B cell (primary cell): Measurements from ENCODE around the gene ZNHIT2. TPM values are rescaled to one million over a fixed set of nuclear protein-coding genes. Genes with fewer than 3 reads are reported as not detected.
A peak's percentile ranks its signal among the peaks of the same experiment; 100 is the strongest.

Experiments used
- ATAC-seq: fragments of 200-7000 bp; cut with Tn5 transposase; one replicate; pipeline ENCODE4 v1.10.0; 2021; ENCODE audit warnings: low read depth, mild to moderate bottlenecking, moderate number of reproducible peaks, moderate library complexity
- CTCF ChIA-PET: fragments of 350-600 bp; sonication (Branson Sonifier 250); formaldehyde crosslinking; loops from one replicate; lab custom pipeline; 2021; ENCODE audit warnings: antibody characterized with exemption, inconsistent platforms; lab: Charles Lee
- POLR2A ChIA-PET: fragments of 350-600 bp; sonication (Branson Sonifier 250); formaldehyde crosslinking; loops from one replicate; lab custom pipeline; 2021; ENCODE audit warnings: antibody characterized with exemption; lab: Charles Lee
- DNase-seq: peaks from one replicate; pipeline ENCODE4 v3.0.0; 2013
- H2AFZ ChIP-seq: 2 replicates; pipeline ENCODE4 v1.6.1; 2012; ENCODE audit warnings: mild to moderate bottlenecking, low read depth, low read length; ENCODE audit not compliant: insufficient read depth, poor library complexity, severe bottlenecking
- H3K27ac ChIP-seq, 2 donors: 1 replicate in 1 of 2; 2 replicates in 1 of 2; pipeline ENCODE4 v1.5.1; 2012 to 2013; ENCODE audit warnings: low read length in 2 of 2, mild to moderate bottlenecking in 2 of 2, moderate library complexity in 1 of 2
- H3K27me3 ChIP-seq, 4 experiments: fragments of 200-600 bp in 1 of 4; sonication (generic) in 1 of 4; replicated peaks in 1 of 4; 1 replicate in 2 of 4; 2 replicates in 2 of 4; pipeline versions ENCODE4 v1.6.1 to v1.7.0; 2013 to 2016; ENCODE audit warnings: low read length in 3 of 4, mild to moderate bottlenecking in 2 of 4, mixed read lengths in 1 of 4, moderate library complexity in 1 of 4; ENCODE audit not compliant: insufficient read depth in 4 of 4, control insufficient read depth in 3 of 4; ENCODE audit errors: control extremely low read depth in 1 of 4
- H3K36me3 ChIP-seq, 2 experiments: replicated peaks in 1 of 2; 1 replicate in 1 of 2; 2 replicates in 1 of 2; pipeline versions ENCODE4 v1.6.1 to v1.7.1; 2013; ENCODE audit warnings: low read length in 1 of 2; ENCODE audit not compliant: insufficient read depth in 2 of 2, control insufficient read depth in 1 of 2; ENCODE audit errors: control extremely low read depth in 1 of 2, extremely low read depth in 1 of 2
- H3K4me1 ChIP-seq, 2 donors: fragments of 200-600 bp in 1 of 2; sonication (generic) in 1 of 2; 1 replicate in 1 of 2; 2 replicates in 1 of 2; pipeline versions ENCODE4 v1.5.1 to v1.6.1; 2013 to 2017; ENCODE audit warnings: low read length in 2 of 2; ENCODE audit not compliant: control insufficient read depth in 2 of 2, insufficient read depth in 2 of 2
- H3K4me2 ChIP-seq: replicated peaks from 2 replicates; pipeline ENCODE3; 2012; ENCODE audit warnings: mild to moderate bottlenecking, low read depth, low read length; ENCODE audit not compliant: poor library complexity, severe bottlenecking
- H3K4me3 ChIP-seq, 5 experiments: fragments of 200-600 bp in 1 of 5; sonication (generic) in 1 of 5; 1 replicate in 3 of 5; 2 replicates in 2 of 5; pipeline versions ENCODE4 v1.5.1 to v1.7.0; 2011 to 2016; ENCODE audit warnings: low read length in 4 of 5, mild to moderate bottlenecking in 4 of 5, low read depth in 2 of 5, control low read depth in 1 of 5, moderate library complexity in 1 of 5; ENCODE audit not compliant: insufficient read depth in 1 of 5; ENCODE audit errors: control extremely low read depth in 1 of 5, extremely low read depth in 1 of 5
- H3K79me2 ChIP-seq: fragments of 200-600 bp; sonication (generic); one replicate; pipeline ENCODE4 v1.6.0; 2016; ENCODE audit warnings: low read length; ENCODE audit not compliant: control insufficient read depth, insufficient read depth
- H3K9ac ChIP-seq: fragments of 200-600 bp; sonication (generic); 2 replicates; pipeline ENCODE4 v1.6.1; 2017; ENCODE audit warnings: mild to moderate bottlenecking, low read length, moderate library complexity
- H3K9me3 ChIP-seq, 3 donors: one replicate each; pipeline versions ENCODE4 v1.6.1 to v1.7.1; 2013; ENCODE audit warnings: low read length in 2 of 3; ENCODE audit not compliant: control insufficient read depth in 2 of 3, insufficient read depth in 1 of 3; ENCODE audit errors: control extremely low read depth in 1 of 3
- H4K20me1 ChIP-seq: 2 replicates; pipeline ENCODE4 v1.6.0; 2012; ENCODE audit warnings: mild to moderate bottlenecking, low read length; ENCODE audit not compliant: insufficient read depth, control insufficient read depth, poor library complexity, severe bottlenecking
- H3K27ac Mint-ChIP-seq: one replicate; pipeline ENCODE4 v1.8.0; 2021; ENCODE audit warnings: mixed read lengths
- H3K27me3 Mint-ChIP-seq: one replicate; pipeline ENCODE4 v1.8.0; 2021; ENCODE audit warnings: mixed read lengths
- H3K4me1 Mint-ChIP-seq: one replicate; pipeline ENCODE4 v1.8.0; 2021; ENCODE audit warnings: mixed read lengths
- H3K4me3 Mint-ChIP-seq: one replicate; pipeline ENCODE4 v1.8.0; 2021; ENCODE audit warnings: mixed read lengths
- H3K9me3 Mint-ChIP-seq: one replicate; pipeline ENCODE4 v1.8.0; 2022; ENCODE audit warnings: mixed read lengths; ENCODE audit not compliant: insufficient read depth
- CTCF ChIP-seq: fragments of 200-600 bp; IDR thresholded peaks from one replicate; pipeline ENCODE4 v1.8.0; 2022; ENCODE audit warnings: antibody characterized with exemption, mild to moderate bottlenecking
- EZH2 ChIP-seq: IDR thresholded peaks from 2 replicates; pipeline ENCODE4 v1.6.1; 2012; ENCODE audit warnings: borderline replicate concordance, low read depth, mild to moderate bottlenecking, moderate library complexity, low read length; ENCODE audit not compliant: insufficient read depth, poor library complexity, severe bottlenecking
- WGBS: methylation state at CpG from one replicate; pipeline ENCODE4 v1.1.5; 2013; ENCODE audit warnings: missing lambda C conversion rate; ENCODE audit not compliant: insufficient coverage; 5-methylcytosine and 5-hydroxymethylcytosine counted together
- intact Hi-C: fragments of 100-400 bp; cut with micrococcal nuclease; formaldehyde crosslinking; loops from one replicate; pipeline ENCODE4 v1.10.0; 2022
- polyA plus RNA-seq: library from polyadenylated mRNA; depleted of rRNA; stranded (reverse); fragments of >200 nt; gene quantifications from 2 replicates; pipeline ENCODE4 v1.2.3, GENCODE V29; 2012
- total RNA-seq, 2 donors: library from RNA; stranded (reverse); fragments of 120-200 nt in 1 of 2; gene quantifications; 1 replicate in 1 of 2; 2 replicates in 1 of 2; pipeline versions ENCODE4 v1.2.3 to v1.2.4, GENCODE V29; 2013 to 2022

ZNHIT2 gene
- total and polyA plus RNA-seq, 2 donors (not counting 1 experiment from before 2014, with no cell fraction given) = 6.2 to 14.1 TPM

DNA sequence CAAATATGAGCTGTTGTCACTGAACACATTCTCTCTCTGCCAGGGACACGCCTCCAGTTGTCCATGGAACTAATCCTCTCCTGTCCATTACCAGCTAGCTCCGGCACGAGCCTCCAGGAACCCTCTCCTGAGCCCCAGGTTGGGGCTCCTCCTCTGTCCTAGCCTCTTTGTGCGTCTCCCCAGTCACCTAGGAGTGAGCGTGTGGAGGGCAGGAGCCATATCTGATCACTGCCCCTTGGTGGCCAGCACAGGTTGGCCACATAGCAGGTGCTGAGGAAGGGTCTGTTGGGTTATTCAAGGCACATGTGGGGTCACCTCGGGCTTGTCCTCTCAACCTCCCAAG lies 14.4 kb upstream of the ZNHIT2 start:
- no peak overlapping the region for H2AFZ ChIP-seq
- H3K27ac Mint-ChIP-seq = peak overlapping the region; percentile 99
- peak overlapping the region; percentile 98 to 99 for H3K27ac ChIP-seq
- WGBS = 64% methylated on average over 4 of the region's 6 CpGs
- peak overlapping the region; percentile 99 for H3K9ac ChIP-seq
- H3K79me2 ChIP-seq = peaks cover 70% of the 10 kb centered on the region
- DNase-seq = no peak
- H3K4me3 Mint-ChIP-seq = peak overlapping the region; percentile 97
- ChIA-PET CTCF (interaction anchor here (0.6 to 7.5 kb wide), 9 partner anchors 10 to 284 kb away, joined by 3 to 64 read pairs (median 9); partner anchors contain the start of genes CAPN1, FAU, MRPL49 and TM7SF2), POLR2A (interaction anchor here (0.5 to 8.8 kb wide), 6 partner anchors 12 to 130 kb away, joined by 3 to 160 read pairs (median 5); partner anchors contain the start of genes CAPN1, FAU, MRPL49 and POLA2)
- no peaks in the 10 kb centered on the region for H3K27me3 Mint-ChIP-seq
- H3K4me1 Mint-ChIP-seq = peaks cover 65% of the 10 kb centered on the region
- H3K36me3 ChIP-seq = peaks cover 3 to 55% of the 10 kb centered on the region in 2 experiments
- H3K9me3 ChIP-seq = no peaks in the 10 kb centered on the region
- no peaks in the 10 kb centered on the region for H3K9me3 Mint-ChIP-seq
- intact Hi-C loops = loop anchor here (1.0 to 5.0 kb wide), 5 partner anchors 10 to 485 kb away; partner anchors contain the start of genes CAPN1, FAU, MRPL49 and PCNX3
- H4K20me1 ChIP-seq = peaks cover 72% of the 10 kb centered on the region
- ATAC-seq = no peak
- H3K27me3 ChIP-seq = no peaks in the 10 kb centered on the region
- peak overlapping the region; percentile 13 to 99 (median 96) for H3K4me3 ChIP-seq
- no peak for TF ChIP-seq EZH2
- TF ChIP-seq CTCF = no peak
- H3K4me2 ChIP-seq = peak overlapping the region; percentile 89
- peaks cover 43 to 72% of the 10 kb centered on the region in 2 donors for H3K4me1 ChIP-seq

GRCh38 chr11:65131417-65131776 lies 13.9 kb upstream of the ZNHIT2 start:
- WGBS = 33% methylated on average over 1 of the region's 3 CpGs
- peak overlapping the region in 4 of 5 experiments; percentile 4 to 99 (median 97) for H3K4me3 ChIP-seq
- no peak overlapping the region for H2AFZ ChIP-seq
- Mint-ChIP-seq H3K27me3 (no peaks in the 10 kb centered on the region), H3K4me3 (peak overlapping the region; percentile 97), H3K27ac (peak overlapping the region; percentile 99), H3K4me1 (peaks cover 62% of the 10 kb centered on the region), H3K9me3 (no peaks in the 10 kb centered on the region)
- ATAC-seq = no peak
- peaks cover 70% of the 10 kb centered on the region for H3K79me2 ChIP-seq
- ChIA-PET CTCF (interaction anchor here (0.6 to 7.5 kb wide), 10 partner anchors 10 to 283 kb away, joined by 3 to 64 read pairs (median 8); partner anchors contain the start of genes CAPN1, FAU, MRPL49 and TM7SF2), POLR2A (interaction anchor here (0.5 to 8.8 kb wide), 4 partner anchors 12 to 131 kb away, joined by 4 to 160 read pairs (median 6); partner anchors contain the start of genes FAU, MRPL49, POLA2 and TM7SF2)
- H3K4me2 ChIP-seq = peak overlapping the region; percentile 89
- no peaks in the 10 kb centered on the region for H3K27me3 ChIP-seq
- H3K4me1 ChIP-seq = peaks cover 43 to 72% of the 10 kb centered on the region in 2 donors
- peak overlapping the region; percentile 99 for H3K9ac ChIP-seq
- peaks cover 3 to 60% of the 10 kb centered on the region in 2 experiments for H3K36me3 ChIP-seq
- H4K20me1 ChIP-seq = peaks cover 76% of the 10 kb centered on the region
- intact Hi-C loops = loop anchor here (5.0 kb wide), 2 partner anchors 89 to 486 kb away; partner anchors contain the start of genes PCNX3 and SAC3D1
- no peaks in the 10 kb centered on the region for H3K9me3 ChIP-seq
- TF ChIP-seq EZH2 (no peak), CTCF (no peak)
- peak; percentile 24 for DNase-seq
- H3K27ac ChIP-seq = peak overlapping the region; percentile 98 to 99
